CD4-positive, CD25-positive, alpha-beta regulatory T cell (primary cell): ENCODE results near the gene KCNIP1. TPM values are rescaled to one million over a fixed set of nuclear protein-coding genes. Genes with fewer than 3 reads are reported as not detected.

Experiments used
- ATAC-seq, 2 donors: fragments of 150-1000 bp; cut with Tn5 transposase; one replicate each; pipeline ENCODE4 v1.10.0; 2021; ENCODE audit warnings: low read depth in 2 of 2, moderate number of reproducible peaks in 2 of 2, moderate library complexity in 1 of 2
- DNase-seq, 3 donors: peaks; one replicate each; pipeline versions ENCODE4 v3.0.0 to v3.0.0-alpha.2; 2012 to 2022; ENCODE audit warnings: mixed read lengths in 1 of 3
- H3K27ac ChIP-seq: one replicate; pipeline ENCODE4 v1.7.0; 2013; ENCODE audit warnings: mild to moderate bottlenecking, low read length; ENCODE audit not compliant: insufficient read depth, poor library complexity, severe bottlenecking
- H3K27me3 ChIP-seq: one replicate; pipeline ENCODE4 v1.7.0; 2013; ENCODE audit warnings: low read length; ENCODE audit not compliant: control insufficient read depth, insufficient read depth
- H3K36me3 ChIP-seq: one replicate; pipeline ENCODE4 v1.7.0; 2013; ENCODE audit warnings: mild to moderate bottlenecking, low read length, moderate library complexity; ENCODE audit not compliant: control insufficient read depth, insufficient read depth
- H3K4me1 ChIP-seq: 2 replicates; pipeline ENCODE4 v1.7.0; 2013; ENCODE audit warnings: mild to moderate bottlenecking, low read length; ENCODE audit not compliant: insufficient read depth, control insufficient read depth, poor library complexity, severe bottlenecking
- H3K4me3 ChIP-seq: one replicate; pipeline ENCODE4 v1.7.0; 2013; ENCODE audit warnings: low read depth, mild to moderate bottlenecking, low read length, moderate library complexity
- H3K9me3 ChIP-seq, 2 experiments: 1 replicate in 1 of 2; 2 replicates in 1 of 2; pipeline ENCODE4 v1.7.0; 2013; ENCODE audit warnings: low read length in 2 of 2, mild to moderate bottlenecking in 1 of 2, moderate library complexity in 1 of 2; ENCODE audit not compliant: control insufficient read depth in 2 of 2
- H3K27ac Mint-ChIP-seq, 3 donors: one replicate each; pipeline ENCODE4 v1.8.0; 2020 to 2022; ENCODE audit warnings: mild to moderate bottlenecking in 3 of 3, mixed read lengths in 3 of 3, moderate library complexity in 2 of 3
- H3K27me3 Mint-ChIP-seq: one replicate; pipeline ENCODE4 v1.8.0; 2022; ENCODE audit warnings: mild to moderate bottlenecking, mixed read lengths
- H3K36me3 Mint-ChIP-seq: one replicate; pipeline ENCODE4 v1.8.0; 2020; ENCODE audit warnings: mixed read lengths
- H3K4me1 Mint-ChIP-seq, 4 donors: one replicate each; pipeline ENCODE4 v1.8.0; 2020 to 2022; ENCODE audit warnings: mixed read lengths in 4 of 4, mild to moderate bottlenecking in 1 of 4
- H3K4me3 Mint-ChIP-seq, 4 donors: one replicate each; pipeline ENCODE4 v1.8.0; 2020 to 2022; ENCODE audit warnings: mild to moderate bottlenecking in 4 of 4, mixed read lengths in 4 of 4, moderate library complexity in 3 of 4
- H3K9me3 Mint-ChIP-seq, 7 donors: one replicate each; pipeline ENCODE4 v1.8.0; 2020 to 2022; ENCODE audit warnings: mixed read lengths in 7 of 7, mild to moderate bottlenecking in 3 of 7, moderate library complexity in 2 of 7
- polyA plus RNA-seq, 4 donors: library from polyadenylated mRNA; unstranded; fragments of 300-500 nt; fragmentation: Illumina TruSeq; gene quantifications; one replicate each; pipeline ENCODE4 v1.2.3, GENCODE V29; 2021
- total RNA-seq: library from RNA; stranded (reverse); gene quantifications from one replicate; pipeline ENCODE4 v1.2.3, GENCODE V29; 2022

Gene KCNIP1
- total and polyA plus RNA-seq, 5 donors from 2014 or later: not detected

GRCh38 chr5:170715141-170715540, 211.3 kb downstream of the KCNIP1 start:
- Mint-ChIP-seq H3K4me3 (no peak overlapping the region), H3K4me1 (no peaks in the 10 kb centered on the region), H3K27ac (no peak overlapping the region), H3K27me3 (peaks cover 6% of the 10 kb centered on the region), H3K36me3 (no peaks in the 10 kb centered on the region), H3K9me3 (peaks cover 0 to 6% (median 0%) of the 10 kb centered on the region in 7 donors)
- Histone ChIP-seq H3K27me3 (peaks cover 2% of the 10 kb centered on the region), H3K9me3 (no peaks in the 10 kb centered on the region), H3K36me3 (no peaks in the 10 kb centered on the region), H3K4me1 (no peaks in the 10 kb centered on the region), H3K4me3 (no peak overlapping the region), H3K27ac (no peak overlapping the region)
- no peak for DNase-seq
- no peak for ATAC-seq

GRCh38 chr5:170716396-170716795, 212.6 kb downstream of the KCNIP1 start:
- Mint-ChIP-seq H3K4me1 (no peaks in the 10 kb centered on the region), H3K9me3 (peaks cover 0 to under 1% (median 0%) of the 10 kb centered on the region in 7 donors), H3K27ac (no peak overlapping the region), H3K36me3 (no peaks in the 10 kb centered on the region), H3K27me3 (peaks cover 10% of the 10 kb centered on the region), H3K4me3 (no peak overlapping the region)
- ATAC-seq: no peak
- no peaks in the 10 kb centered on the region for H3K4me1 ChIP-seq
- H3K9me3 ChIP-seq: no peaks in the 10 kb centered on the region
- H3K4me3 ChIP-seq: no peak overlapping the region
- H3K27me3 ChIP-seq: peaks cover 2% of the 10 kb centered on the region
- no peaks in the 10 kb centered on the region for H3K36me3 ChIP-seq
- no peak for DNase-seq
- H3K27ac ChIP-seq: no peak overlapping the region

GRCh38 chr5:170719551-170719950, 215.7 kb downstream of the KCNIP1 start:
- H3K4me3 Mint-ChIP-seq: no peak overlapping the region
- H3K4me1 Mint-ChIP-seq: no peaks in the 10 kb centered on the region
- Histone ChIP-seq H3K27me3 (peaks cover 4% of the 10 kb centered on the region), H3K4me1 (no peaks in the 10 kb centered on the region), H3K4me3 (no peak overlapping the region), H3K9me3 (no peaks in the 10 kb centered on the region), H3K27ac (no peak overlapping the region), H3K36me3 (no peaks in the 10 kb centered on the region)
- H3K9me3 Mint-ChIP-seq: peaks cover 0 to 5% (median 0%) of the 10 kb centered on the region in 7 donors
- no peak overlapping the region for H3K27ac Mint-ChIP-seq
- no peaks in the 10 kb centered on the region for H3K36me3 Mint-ChIP-seq
- peaks cover 20% of the 10 kb centered on the region for H3K27me3 Mint-ChIP-seq
- ATAC-seq: no peak
- DNase-seq: no peak

- peaks cover 0 to 5% (median 1%) of the 10 kb centered on the region in 7 donors for H3K9me3 Mint-ChIP-seq
- H3K27me3 Mint-ChIP-seq: peaks cover 20% of the 10 kb centered on the region
Observed at GRCh38 chr5:170720179-170720578, 216.4 kb downstream of the KCNIP1 start.

GRCh38 chr5:170720984-170721383, 217.2 kb downstream of the KCNIP1 start:
- Histone ChIP-seq H3K4me3 (no peak overlapping the region), H3K9me3 (no peaks in the 10 kb centered on the region), H3K27me3 (peaks cover 4% of the 10 kb centered on the region), H3K36me3 (no peaks in the 10 kb centered on the region), H3K27ac (no peak overlapping the region), H3K4me1 (no peaks in the 10 kb centered on the region)
- Mint-ChIP-seq H3K4me3 (no peak overlapping the region), H3K9me3 (peaks cover 0 to 5% (median 2%) of the 10 kb centered on the region in 7 donors), H3K27ac (no peak overlapping the region), H3K4me1 (no peaks in the 10 kb centered on the region), H3K36me3 (no peaks in the 10 kb centered on the region), H3K27me3 (peaks cover 20% of the 10 kb centered on the region)
- no peak for DNase-seq
- ATAC-seq: no peak

More at GRCh38 chr5:170720179-170720578, 216.4 kb downstream of the KCNIP1 start:
- no peak overlapping the region for H3K27ac ChIP-seq
- H3K4me3 ChIP-seq: no peak overlapping the region
- H3K27me3 ChIP-seq: peaks cover 4% of the 10 kb centered on the region
- H3K4me1 Mint-ChIP-seq: no peaks in the 10 kb centered on the region
- no peaks in the 10 kb centered on the region for H3K4me1 ChIP-seq
- ATAC-seq (no peak), DNase-seq (no peak)
- no peak overlapping the region for H3K27ac Mint-ChIP-seq
- H3K9me3 ChIP-seq: no peaks in the 10 kb centered on the region
- H3K36me3 Mint-ChIP-seq: no peaks in the 10 kb centered on the region
- no peaks in the 10 kb centered on the region for H3K36me3 ChIP-seq
- no peak overlapping the region for H3K4me3 Mint-ChIP-seq

GRCh38 chr5:170721681-170722080, 217.9 kb downstream of the KCNIP1 start:
- H3K27ac Mint-ChIP-seq: no peak overlapping the region
- no peak for ATAC-seq
- peaks cover 0 to 5% (median 2%) of the 10 kb centered on the region in 7 donors for H3K9me3 Mint-ChIP-seq
- no peak overlapping the region for H3K4me3 ChIP-seq
- no peaks in the 10 kb centered on the region for H3K4me1 Mint-ChIP-seq
- no peak overlapping the region for H3K4me3 Mint-ChIP-seq
- no peaks in the 10 kb centered on the region for H3K4me1 ChIP-seq
- no peaks in the 10 kb centered on the region for H3K9me3 ChIP-seq
- peaks cover 20% of the 10 kb centered on the region for H3K27me3 Mint-ChIP-seq
- no peak overlapping the region for H3K27ac ChIP-seq
- DNase-seq: no peak
- H3K36me3 ChIP-seq: no peaks in the 10 kb centered on the region
- H3K27me3 ChIP-seq: peaks cover 6% of the 10 kb centered on the region
- no peaks in the 10 kb centered on the region for H3K36me3 Mint-ChIP-seq

- no peak overlapping the region for H3K4me3 Mint-ChIP-seq
- Histone ChIP-seq H3K27ac (no peak overlapping the region), H3K9me3 (no peaks in the 10 kb centered on the region), H3K36me3 (no peaks in the 10 kb centered on the region), H3K27me3 (peaks cover 5% of the 10 kb centered on the region), H3K4me1 (no peaks in the 10 kb centered on the region), H3K4me3 (no peak overlapping the region)
- H3K27ac Mint-ChIP-seq: no peak overlapping the region
- no peak for DNase-seq
- peaks cover 20% of the 10 kb centered on the region for H3K27me3 Mint-ChIP-seq
- peaks cover 0 to 5% (median 2%) of the 10 kb centered on the region in 7 donors for H3K9me3 Mint-ChIP-seq
- no peaks in the 10 kb centered on the region for H3K4me1 Mint-ChIP-seq
- H3K36me3 Mint-ChIP-seq: no peaks in the 10 kb centered on the region
- ATAC-seq: no peak
Observed at GRCh38 chr5:170722316-170722715, 218.5 kb downstream of the KCNIP1 start.

GRCh38 chr5:170731052-170731451, 227.2 kb downstream of the KCNIP1 start:
- no peaks in the 10 kb centered on the region for H3K4me1 Mint-ChIP-seq
- H3K27me3 ChIP-seq: peaks cover 2% of the 10 kb centered on the region
- peaks cover 3 to 5% of the 10 kb centered on the region in 2 experiments for H3K9me3 ChIP-seq
- no peak overlapping the region for H3K4me3 Mint-ChIP-seq
- H3K4me3 ChIP-seq: no peak overlapping the region
- no peak overlapping the region for H3K27ac ChIP-seq
- H3K36me3 Mint-ChIP-seq: no peaks in the 10 kb centered on the region
- no peak for DNase-seq
- H3K4me1 ChIP-seq: no peaks in the 10 kb centered on the region
- ATAC-seq: no peak
- H3K9me3 Mint-ChIP-seq: peaks cover 0 to 9% (median 0%) of the 10 kb centered on the region in 7 donors
- peaks cover 9% of the 10 kb centered on the region for H3K27me3 Mint-ChIP-seq
- H3K36me3 ChIP-seq: no peaks in the 10 kb centered on the region
- H3K27ac Mint-ChIP-seq: no peak overlapping the region
